Measurements from ENCODE around the gene CEP112. TPM values are rescaled to one million over a fixed set of nuclear protein-coding genes. Genes with fewer than 3 reads are reported as not detected.

Gene CEP112
- total and polyA plus RNA-seq, 10 of the 15 experiments (the other 5 are each of a cell fraction or from before 2014, with no cell fraction given) = 0.11 to 3.8 (median 0.32) TPM; not detected in 1

DNA sequence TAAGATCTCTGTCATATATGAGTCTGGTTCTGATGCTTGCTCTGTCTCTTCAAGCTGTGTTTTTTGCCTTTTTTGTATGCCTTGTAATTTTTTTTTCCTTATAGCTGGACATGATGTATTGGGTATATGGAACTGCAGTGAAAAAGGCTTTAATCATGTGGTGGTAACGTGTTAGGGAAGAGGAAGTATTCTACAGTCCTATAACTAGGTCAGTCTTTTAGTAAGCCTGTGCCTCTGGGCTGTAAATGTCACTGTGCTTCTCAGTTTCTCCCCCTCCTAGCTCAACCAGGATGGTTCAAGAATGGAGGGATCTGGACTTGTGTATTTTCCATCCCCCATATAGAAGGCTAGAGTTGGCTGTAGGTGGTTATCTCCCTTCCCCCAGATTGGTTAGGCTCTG is 428.1 kb downstream of the CEP112 start:
- FAIRE-seq (no peak), ATAC-seq (peak; percentile 74), DNase-seq (ENCODE audit: low read depth, low spot score) (no peak)
- H3K9ac ChIP-seq (ENCODE audit: control insufficient read depth, insufficient read depth, low read length) = no peak overlapping the region
- H3K9me3 ChIP-seq (replicated peaks; ENCODE audit: control insufficient read depth, insufficient read depth, low read length) = no peaks in the 10 kb centered on the region
- SMC1A ChIA-PET (ENCODE audit: uncharacterized antibody, unreplicated experiment) = interaction anchor here (0.7 to 2.4 kb wide), 8 partner anchors 8 to 53 kb away, joined by 3 to 11 read pairs (median 4); no protein-coding TSS in a partner anchor
- RAD21 ChIA-PET (ENCODE audit: unreplicated experiment) = interaction anchor here (0.7 kb wide), 1 partner anchor 51 kb away, joined by 3 read pairs; no protein-coding TSS in a partner anchor
- H3K27ac ChIP-seq (ENCODE audit: control insufficient read depth, insufficient read depth) = no peak overlapping the region
- no peaks in the 10 kb centered on the region for H3K27me3 ChIP-seq (replicated peaks in 1 of 2; ENCODE audit: control insufficient read depth in 2 of 2, insufficient read depth in 2 of 2, low read length in 1 of 2)
- no peak for TF ChIP-seq FOXK2 (IDR thresholded peaks at IDR 0.05)
- TF ChIP-seq BHLHE40 (IDR thresholded peaks at IDR 0.05; ENCODE audit: borderline replicate concordance in 1 of 2, low read depth in 2 of 2, low read length in 1 of 2) = no peak
- TF ChIP-seq BRCA1 (IDR thresholded peaks at IDR 0.05; ENCODE audit: low read depth, low read length) = no peak
- TF ChIP-seq NRF1 (conservative IDR thresholded peaks at IDR 0.05; ENCODE audit: low read depth, low read length) = no peak
- no peak for TF ChIP-seq TAF1 (IDR thresholded peaks at IDR 0.05; ENCODE audit: borderline replicate concordance, low read depth, low read length)
- no peak for TF ChIP-seq CHD2 (IDR thresholded peaks at IDR 0.05; ENCODE audit: borderline replicate concordance, low read depth, low read length)
- no peak for TF ChIP-seq BMI1 (IDR thresholded peaks at IDR 0.05; ENCODE audit: borderline replicate concordance)
- TF ChIP-seq, protein P1, sequence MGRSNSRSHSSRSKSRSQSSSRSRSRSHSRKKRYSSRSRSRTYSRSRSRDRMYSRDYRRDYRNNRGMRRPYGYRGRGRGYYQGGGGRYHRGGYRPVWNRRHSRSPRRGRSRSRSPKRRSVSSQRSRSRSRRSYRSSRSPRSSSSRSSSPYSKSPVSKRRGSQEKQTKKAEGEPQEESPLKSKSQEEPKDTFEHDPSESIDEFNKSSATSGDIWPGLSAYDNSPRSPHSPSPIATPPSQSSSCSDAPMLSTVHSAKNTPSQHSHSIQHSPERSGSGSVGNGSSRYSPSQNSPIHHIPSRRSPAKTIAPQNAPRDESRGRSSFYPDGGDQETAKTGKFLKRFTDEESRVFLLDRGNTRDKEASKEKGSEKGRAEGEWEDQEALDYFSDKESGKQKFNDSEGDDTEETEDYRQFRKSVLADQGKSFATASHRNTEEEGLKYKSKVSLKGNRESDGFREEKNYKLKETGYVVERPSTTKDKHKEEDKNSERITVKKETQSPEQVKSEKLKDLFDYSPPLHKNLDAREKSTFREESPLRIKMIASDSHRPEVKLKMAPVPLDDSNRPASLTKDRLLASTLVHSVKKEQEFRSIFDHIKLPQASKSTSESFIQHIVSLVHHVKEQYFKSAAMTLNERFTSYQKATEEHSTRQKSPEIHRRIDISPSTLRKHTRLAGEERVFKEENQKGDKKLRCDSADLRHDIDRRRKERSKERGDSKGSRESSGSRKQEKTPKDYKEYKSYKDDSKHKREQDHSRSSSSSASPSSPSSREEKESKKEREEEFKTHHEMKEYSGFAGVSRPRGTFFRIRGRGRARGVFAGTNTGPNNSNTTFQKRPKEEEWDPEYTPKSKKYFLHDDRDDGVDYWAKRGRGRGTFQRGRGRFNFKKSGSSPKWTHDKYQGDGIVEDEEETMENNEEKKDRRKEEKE (IDR thresholded peaks at IDR 0.05) = no peak
- no peak for TF ChIP-seq NFYB (IDR thresholded peaks at IDR 0.05; ENCODE audit: insufficient read depth, low read depth, low read length)
- no peak for TF ChIP-seq HCFC1 (IDR thresholded peaks at IDR 0.05; ENCODE audit: low read length)
- TF ChIP-seq, protein P2, sequence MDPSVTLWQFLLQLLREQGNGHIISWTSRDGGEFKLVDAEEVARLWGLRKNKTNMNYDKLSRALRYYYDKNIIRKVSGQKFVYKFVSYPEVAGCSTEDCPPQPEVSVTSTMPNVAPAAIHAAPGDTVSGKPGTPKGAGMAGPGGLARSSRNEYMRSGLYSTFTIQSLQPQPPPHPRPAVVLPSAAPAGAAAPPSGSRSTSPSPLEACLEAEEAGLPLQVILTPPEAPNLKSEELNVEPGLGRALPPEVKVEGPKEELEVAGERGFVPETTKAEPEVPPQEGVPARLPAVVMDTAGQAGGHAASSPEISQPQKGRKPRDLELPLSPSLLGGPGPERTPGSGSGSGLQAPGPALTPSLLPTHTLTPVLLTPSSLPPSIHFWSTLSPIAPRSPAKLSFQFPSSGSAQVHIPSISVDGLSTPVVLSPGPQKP (IDR thresholded peaks at IDR 0.05; ENCODE audit: low read depth, low read length) = no peak
- TF ChIP-seq, protein P3, sequence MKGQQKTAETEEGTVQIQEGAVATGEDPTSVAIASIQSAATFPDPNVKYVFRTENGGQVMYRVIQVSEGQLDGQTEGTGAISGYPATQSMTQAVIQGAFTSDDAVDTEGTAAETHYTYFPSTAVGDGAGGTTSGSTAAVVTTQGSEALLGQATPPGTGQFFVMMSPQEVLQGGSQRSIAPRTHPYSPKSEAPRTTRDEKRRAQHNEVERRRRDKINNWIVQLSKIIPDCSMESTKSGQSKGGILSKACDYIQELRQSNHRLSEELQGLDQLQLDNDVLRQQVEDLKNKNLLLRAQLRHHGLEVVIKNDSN (IDR thresholded peaks at IDR 0.05; ENCODE audit: borderline replicate concordance, extremely low read length, insufficient read depth, low read depth, low read length) = no peak
- no peak for TF ChIP-seq NR2F1 (conservative IDR thresholded peaks at IDR 0.05)
- H3K36me3 ChIP-seq (ENCODE audit: control insufficient read depth in 2 of 2, insufficient read depth in 2 of 2, low read length in 1 of 2) = no peaks in the 10 kb centered on the region
- POLR2A ChIA-PET = no interaction called here
- no TSS peak for BruUV-seq (replicated peaks)
- no peak overlapping the region for H3K4me2 ChIP-seq (ENCODE audit: control insufficient read depth, insufficient read depth)
- H3K4me3 ChIP-seq = no peak overlapping the region
- no peak overlapping the region for H2AFZ ChIP-seq (ENCODE audit: control insufficient read depth, low read depth, low read length)
- in situ Hi-C loops (cut with MboI) (no loop called here), intact Hi-C loops (cut with micrococcal nuclease; ENCODE audit: unreplicated experiment) (no loop called here)
- CTCF ChIA-PET = interaction anchor here (0.6 to 1.3 kb wide), 3 partner anchors 33 to 70 kb away, joined by 3 to 6 read pairs (median 3); no protein-coding TSS in a partner anchor
- no peaks in the 10 kb centered on the region for H4K20me1 ChIP-seq (ENCODE audit: control insufficient read depth, insufficient read depth)
- no peaks in the 10 kb centered on the region for H3K4me1 ChIP-seq (ENCODE audit: control insufficient read depth, insufficient read depth, low read length)
- no peaks in the 10 kb centered on the region for H3K79me2 ChIP-seq (ENCODE audit: control insufficient read depth, insufficient read depth, low read length)
- 0% methylated on average over 1 of the region's 1 CpG for WGBS (ENCODE audit: insufficient coverage, insufficient replicate concordance, low lambda C conversion rate, missing lambda C conversion rate)

Data from GM12878 (cell line).